C1 segment of cervical spinal cord (tissue), 14 donors: ENCODE measurements around the gene FRMD1.

Source experiments
- DNase-seq, 14 donors: peaks; one replicate each; lab custom pipeline; 2025; lab: John Stamatoyannopoulos, UW

The FRMD1 gene

DNA sequence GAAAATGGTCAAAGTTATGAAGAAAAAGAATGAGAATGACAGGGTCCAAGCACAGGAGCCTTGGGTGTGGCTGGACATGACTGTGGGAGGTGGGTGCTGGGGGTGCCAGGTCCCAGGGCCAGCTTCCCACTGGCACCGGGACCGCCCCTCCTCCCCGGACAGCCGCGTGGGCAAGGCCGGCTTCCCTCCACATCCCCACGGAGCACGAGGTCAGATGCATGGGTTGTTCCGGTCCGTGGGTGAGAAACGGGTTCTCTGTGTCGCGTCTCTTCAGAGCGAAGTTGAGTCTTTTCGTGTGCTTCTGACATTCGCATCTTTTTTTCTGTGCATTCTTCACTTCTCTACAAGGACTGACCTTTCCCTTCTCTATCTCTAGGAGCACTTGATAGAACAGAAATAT is 51.5 kb downstream of the FRMD1 start:
- DNase-seq: no peak

DNA sequence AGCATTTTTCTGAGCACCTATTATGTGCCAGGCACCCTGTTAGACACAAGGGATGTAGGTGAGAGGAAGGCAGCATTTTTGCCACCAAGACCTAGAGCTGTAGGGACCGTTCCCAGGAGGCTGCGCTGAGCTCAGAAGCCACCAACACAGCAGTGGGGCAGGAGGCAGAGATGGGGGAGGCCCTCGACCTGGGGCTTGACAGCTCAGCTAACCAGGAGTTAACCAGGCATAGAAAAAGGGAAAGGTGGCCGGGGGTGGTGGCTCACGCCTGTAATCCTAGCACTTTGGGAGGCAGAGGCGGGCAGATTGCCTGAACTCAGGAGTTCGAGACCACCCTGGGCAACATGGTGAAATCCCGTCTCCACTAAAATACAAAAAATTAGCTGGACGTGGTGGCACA is 52.1 kb downstream of the FRMD1 start:
- DNase-seq: no peak

DNA sequence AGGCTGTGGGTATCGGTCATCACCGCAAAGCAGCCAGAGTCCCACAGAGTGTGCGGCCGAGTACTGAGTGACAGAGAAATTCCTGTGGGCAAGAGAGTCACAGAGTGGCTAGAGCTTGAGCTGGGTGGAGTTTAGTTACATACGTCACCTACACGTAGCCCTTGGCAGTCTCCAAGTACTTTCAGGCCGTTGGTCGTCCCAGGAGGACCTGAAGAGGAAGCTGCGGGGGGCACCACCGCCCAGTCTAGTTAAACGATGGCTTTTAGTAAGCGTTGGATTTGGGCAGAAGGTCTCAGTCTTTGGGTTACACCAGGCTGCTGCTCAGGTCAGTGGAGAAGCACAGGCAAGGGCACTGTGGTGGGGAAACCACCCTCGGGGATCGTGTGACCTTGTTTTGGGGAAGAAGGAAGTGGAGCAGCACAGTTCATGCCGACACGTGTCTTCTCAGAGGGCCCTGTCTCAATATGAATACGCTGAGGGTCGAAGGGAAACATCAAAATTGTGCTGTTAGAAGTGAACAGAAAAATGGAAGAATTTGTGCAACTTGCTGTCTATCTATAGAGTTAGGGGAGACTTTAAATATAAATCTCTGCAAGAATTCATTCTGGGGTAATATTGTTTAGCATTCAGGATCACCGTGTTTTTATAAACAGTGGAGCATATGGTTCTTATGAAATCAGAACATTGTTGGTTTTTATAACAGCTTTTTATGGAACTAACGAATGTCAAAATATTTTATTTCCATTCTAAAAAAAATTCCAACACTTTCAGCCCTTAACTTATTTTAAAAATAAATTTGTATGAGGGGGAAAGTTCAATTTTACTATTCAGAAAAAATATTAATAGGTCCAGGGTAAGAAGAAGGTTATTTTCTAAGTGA is 52.9 kb downstream of the FRMD1 start:
- DNase-seq: no peak

DNA sequence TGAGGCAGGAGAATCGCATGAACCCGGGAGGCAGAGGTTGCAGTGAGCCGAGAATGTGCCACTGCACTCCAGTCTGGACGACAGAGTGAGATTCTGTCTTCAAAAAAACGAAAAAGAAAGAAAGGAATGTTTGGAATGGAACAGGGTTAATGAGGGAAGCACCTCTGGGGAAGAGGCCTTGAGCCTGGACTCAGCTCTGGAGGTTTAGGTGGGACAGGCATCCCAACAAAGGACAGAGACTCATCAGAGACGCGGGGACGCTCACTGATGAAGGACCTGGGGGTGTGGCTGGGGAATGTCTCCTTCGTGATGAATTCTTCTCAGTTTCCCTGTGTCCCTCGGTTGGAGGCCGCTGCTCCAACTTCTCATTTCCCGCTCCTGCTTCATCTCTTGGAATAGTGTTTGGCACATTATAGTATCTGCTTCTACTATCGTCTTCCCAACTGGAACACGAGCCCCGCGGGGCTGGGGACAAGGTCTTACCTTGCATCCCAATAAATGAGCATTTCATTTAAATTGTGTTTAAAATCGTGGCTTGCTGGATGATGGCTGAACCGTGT is 54.0 kb downstream of the FRMD1 start:
- DNase-seq: no peak

DNA sequence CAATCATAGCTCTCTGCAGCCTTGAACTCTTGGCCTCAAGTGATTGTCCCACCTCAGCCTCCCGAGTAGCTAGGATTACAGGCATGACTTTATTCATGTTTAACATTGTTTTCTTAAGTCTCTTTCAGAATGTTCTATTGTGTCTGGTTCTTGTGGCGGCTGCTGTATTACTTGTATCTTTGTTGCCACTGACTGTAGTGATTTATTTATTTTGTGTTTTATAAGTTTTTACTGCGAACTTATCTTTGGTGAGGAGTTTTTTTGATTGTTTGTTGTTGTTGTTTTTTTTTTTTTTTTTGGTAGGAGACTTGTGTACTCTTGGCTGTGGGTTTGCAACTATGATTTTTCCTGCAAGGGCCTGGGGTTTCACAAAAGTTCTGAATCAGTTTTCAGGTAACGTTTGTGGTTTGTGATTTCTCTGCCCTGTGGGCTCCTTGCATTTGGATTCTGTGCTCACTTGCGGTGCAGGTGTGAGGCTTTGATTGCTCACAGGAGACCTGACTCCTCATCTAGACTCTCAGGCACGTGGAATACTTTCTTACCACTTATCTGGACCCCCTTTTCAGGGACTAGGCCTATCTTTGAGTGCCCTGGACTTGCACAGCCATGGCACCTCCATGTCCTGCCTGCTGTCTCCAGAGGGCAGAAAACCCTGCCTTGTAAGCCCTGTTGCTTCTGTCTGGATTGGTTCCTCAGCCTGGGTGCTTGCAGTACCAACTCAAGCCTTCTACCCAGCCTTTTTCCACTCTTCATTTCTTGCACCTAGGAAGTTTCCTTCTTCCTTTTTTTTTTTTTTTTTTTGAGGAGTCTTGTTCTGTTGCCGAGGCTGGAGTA is 56.3 kb downstream of the FRMD1 start:
- DNase-seq: no peak

DNA sequence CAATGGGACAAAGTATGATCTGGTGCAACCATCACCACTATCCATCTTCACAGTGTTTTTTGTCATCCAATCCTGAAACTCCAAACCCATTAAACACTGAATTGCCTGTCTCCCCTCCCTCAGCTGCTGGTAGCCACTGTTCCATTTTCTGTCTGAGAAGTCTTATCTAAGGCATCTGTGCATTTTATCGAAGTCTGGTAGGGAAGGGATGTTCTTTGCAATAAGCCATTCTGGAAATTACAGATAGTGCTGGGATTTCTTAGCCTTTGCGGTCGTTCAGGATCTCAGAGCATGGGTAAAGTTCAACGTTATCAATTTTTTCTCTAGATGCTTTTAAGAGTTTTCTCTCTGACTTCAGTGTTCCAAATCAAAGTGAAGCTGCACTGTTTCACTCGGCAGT is 57.4 kb downstream of the FRMD1 start:
- DNase-seq: no peak

DNA sequence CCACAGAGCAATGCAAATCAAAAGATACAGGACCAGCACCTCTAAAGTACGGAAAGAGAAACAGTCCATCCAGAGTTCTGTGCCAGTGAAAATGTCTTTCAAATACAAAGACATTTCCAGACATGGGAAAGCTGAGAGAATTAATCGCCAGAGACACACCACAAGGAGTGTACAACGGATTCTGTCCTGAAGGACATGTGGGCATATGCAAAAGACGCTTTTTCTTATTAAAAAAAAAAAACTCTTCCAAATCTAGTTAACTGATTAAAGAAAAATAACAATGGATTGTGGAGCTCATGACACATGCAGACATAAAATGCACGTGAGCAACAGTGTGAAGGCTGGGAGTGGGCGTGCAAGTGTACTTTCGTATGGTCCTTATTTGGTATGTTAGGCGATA is 58.8 kb downstream of the FRMD1 start:
- DNase-seq: no peak

DNA sequence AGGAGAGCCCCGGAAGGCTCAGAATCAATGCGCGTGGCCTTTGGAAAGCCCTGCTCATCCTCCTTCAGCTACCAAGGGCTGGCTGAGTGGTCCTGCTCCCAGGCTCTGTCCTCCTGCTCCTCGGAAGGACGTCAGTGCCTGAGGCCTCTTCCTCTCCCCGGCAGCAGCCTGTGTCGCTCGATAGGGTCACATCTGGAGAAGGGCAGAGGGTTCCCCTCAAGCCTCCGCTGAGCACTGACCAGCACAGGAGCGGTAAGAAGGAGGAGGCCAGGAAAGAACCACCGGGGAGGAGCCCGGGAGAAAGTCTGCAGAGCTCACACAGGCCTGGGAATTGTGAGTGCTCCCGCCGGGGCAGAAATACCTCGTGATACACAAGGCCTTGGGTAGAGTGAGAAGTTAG is 60.3 kb downstream of the FRMD1 start:
- DNase-seq: no peak

DNA sequence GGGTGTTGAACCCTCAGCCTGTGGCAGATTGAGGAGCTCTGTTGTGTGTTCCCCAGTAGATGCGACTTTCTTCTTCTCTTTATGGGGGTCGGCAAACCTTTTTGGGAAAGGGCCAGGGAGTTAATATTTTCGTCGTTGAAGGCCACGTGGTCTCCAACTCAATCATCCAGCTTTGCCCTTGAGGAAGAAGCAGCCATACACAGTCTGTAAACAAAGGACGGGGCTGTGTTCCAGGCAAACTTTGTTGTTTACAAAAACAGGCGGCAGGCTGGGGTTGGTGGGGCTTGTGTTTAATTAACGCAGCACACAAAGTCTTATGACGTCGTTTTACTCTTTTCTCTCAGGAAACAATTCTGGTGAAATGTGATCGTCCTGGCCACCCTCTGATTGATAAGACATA is 61.4 kb downstream of the FRMD1 start:
- DNase-seq: no peak

DNA sequence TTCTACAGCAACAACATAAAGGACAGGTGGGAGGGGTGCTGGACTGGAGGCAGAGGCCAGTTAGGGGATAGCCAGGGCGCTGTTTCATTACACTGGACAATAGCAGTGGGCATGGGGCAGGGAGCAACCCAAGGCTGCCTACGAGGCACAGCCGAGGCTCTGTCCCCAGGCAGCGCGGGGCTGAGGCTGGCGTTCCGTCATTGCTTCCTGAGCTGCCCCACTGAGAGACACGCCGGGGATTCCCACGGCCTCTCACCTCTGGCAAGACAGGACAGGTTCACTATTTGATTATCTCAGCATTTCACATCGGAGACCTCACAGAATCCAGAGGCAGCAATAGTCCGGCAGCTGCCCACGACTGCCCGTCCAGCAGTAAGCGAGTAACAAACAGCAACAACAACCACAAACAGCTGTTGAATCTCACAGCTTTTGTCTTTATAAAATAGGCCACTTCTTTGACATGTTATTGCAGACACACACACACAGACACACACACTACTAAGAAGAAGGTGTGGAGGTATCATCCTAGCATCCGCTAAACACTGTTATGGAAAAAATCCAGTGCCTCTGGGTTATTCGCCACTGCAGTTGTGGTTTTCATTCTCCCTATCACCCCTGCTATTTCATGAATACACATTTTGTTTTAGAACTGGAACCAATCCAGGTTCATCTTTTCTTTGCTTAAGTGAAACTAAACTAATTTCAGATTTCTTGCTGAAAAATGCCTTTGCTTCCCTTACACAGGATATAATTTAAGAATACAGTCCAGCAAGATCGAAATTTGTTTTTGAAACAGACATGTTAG is 62.1 kb downstream of the FRMD1 start:
- DNase-seq: no peak

DNA sequence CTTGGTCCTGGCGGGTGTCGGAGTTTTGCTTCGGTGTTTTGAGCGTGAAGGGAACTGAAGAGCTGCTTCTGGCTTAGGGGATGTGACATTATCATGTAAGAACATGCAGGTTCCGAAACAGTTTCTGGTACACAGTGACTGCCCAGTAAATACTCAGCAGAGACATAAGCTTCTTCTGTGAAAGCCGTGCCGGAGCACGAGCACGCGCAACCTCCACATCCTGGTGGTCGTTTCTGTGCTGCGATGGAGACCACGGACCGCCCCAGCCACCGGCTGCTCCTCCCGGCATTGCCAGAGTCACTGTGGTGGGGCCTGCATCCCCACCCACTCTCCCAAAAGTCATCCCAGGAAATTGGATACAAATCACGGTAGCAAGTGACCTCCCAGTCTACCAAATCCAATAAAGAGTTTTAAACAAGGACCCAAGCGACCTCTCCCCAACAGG is 62.8 kb downstream of the FRMD1 start:
- DNase-seq: no peak

DNA sequence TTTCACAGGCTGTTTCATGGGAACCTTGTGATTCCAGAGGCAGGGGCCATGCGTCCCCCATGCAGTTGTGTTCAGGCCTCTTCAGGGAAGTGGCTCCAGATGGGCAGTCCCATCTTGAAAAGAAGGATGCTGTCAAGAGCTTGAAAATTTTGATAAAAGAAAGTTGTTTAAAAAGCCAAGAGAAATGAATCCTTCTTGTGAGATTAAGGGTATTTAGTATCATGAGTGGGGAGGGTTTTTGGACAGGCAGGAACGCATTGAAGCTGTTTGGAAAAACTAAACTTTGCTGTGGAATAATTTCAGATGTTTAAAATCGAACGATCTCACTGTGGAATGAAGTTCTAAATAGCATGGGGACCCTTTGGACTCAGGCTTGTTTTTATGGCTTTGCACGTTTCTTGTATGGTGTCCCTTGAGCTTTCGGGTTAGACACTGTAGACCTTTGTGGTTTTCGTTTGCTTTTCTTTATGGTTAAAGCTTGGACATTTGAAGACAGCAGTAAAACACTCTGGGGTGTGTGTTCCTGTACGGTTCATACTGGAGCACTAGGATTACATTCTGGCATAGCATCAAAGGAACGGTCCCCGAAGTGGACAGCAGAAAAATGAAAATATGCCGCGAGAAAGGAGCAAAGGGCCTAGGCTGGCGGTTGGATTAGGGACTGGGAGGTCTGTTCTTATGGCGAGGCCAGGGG is 63.4 kb downstream of the FRMD1 start:
- DNase-seq: no peak

DNA sequence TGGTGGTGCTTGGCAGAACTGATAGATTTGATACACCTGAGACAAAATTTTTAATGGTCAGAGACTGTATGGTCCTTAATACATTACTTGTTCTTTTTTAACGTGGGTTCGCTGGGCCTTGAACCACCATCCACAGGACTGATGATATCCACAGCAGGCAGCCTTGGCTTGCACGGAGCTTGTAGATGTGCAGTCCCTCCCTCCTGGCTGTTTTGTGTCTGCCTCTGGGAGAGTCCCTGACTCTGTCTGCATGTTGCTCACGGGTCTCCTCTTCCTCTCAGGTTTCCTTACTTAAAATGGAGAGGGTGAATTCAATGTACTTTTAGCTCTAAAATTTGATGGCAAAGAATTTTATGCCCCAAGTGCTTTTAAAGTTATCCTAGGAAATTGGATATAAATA is 64.0 kb downstream of the FRMD1 start:
- no peak for DNase-seq

DNA sequence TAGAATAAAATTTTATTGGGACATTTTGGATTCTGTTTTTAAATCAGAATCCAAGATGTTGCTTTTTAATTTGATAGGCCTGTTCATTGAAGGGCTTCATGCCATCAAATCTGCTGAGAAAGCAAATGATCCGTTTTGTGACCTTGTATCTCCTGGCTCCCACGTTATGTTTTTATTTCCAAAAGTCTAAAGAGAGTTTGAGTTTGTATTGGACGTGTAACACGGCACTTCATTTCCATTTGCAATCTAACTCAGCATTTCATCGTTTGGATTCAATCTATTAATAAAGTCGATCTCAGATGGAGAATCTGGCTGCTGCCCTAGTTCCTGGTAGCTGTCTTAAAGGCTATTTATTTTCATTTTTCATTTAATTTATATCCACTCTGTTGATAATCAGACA is 64.6 kb downstream of the FRMD1 start:
- no peak for DNase-seq

DNA sequence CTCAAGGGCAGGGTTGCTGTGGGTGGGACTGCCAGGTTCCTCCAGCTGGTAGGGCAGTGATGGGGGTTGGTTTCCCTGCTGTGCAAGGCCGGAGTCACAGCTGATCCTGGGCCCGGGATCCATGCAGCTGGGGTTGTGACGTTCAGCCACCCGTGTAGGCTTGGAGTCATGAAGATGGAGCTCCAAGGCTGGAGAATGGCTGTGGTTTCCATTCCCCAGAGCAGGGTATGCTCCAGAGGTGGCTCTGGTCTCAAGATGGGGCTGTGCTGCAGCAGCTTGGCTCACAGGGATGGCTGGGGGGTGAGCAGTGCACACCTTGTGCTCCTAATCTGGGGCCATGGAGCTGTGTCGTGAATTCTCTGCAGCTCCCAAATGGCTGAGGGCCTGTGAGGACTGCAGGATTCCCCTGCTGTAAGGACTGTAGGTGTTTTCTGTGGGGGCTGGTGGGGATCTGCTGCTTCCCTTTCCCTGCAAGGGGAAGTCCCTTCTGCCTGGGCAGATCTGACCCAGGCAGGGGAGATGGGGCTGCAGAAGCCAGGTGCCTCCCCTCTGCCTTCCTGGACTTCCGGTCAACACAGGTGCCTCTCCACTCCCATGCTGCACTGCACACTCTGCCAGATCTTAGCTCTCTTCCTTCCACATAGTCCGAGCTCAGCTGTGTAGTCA is 65.6 kb downstream of the FRMD1 start:
- DNase-seq: no peak

DNA sequence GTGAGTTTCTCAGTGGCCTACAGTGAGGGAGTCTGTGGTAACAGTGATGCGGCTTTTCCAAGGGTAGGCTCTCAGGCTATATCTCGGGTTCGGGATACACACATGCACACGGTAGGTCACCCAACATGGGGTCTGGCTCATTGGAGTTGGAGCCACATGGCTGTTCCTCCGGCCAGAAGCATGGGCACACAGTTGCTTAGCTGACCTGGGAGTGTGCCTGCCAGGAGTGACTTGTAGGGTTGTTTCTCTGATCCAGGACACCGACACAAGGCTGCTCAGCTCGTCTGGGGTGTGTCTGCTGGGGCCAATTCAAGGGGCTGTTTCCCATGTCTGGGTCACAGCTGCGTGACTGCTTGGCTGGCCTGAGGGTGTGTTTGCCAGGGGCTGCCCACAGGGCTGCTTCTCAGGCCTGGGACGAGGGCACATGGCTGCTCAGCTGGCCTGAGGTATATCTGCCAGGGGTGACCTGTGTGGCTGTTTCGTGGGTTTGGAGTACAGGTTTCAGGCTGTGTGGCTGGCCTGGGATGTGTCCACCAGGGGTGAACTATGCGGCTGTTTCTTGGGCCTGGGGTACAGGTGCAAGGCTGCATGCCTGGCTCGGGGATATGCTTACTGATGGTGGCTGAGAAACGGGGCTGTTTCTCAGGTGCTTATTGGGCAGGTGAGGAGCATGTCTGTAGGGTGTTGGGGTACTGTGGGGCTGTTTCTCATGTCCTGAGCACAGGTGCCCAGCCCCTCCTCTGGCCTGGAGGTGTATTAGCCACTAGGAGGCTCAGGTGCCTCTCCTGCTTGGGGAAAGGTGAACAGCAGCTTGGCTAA is 66.4 kb downstream of the FRMD1 start:
- DNase-seq: no peak

DNA sequence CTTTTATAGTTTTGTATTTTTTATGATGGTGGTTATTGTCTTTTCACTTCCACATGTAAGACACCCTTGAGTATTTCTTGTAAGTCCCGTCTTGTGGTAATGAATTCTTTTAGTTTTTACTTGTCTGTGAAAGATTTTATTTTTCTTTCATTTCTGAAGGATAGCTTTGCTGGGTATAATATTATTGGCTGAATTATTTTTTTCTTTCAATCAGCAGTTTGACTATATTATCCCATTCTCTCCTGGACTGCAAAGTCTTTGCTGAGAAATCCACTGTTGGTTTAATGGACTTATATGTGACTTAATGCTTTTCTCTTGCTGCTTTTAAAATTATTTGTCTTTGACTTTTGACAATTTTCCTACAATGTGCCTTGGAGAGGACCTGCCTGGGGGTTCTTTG is 67.7 kb downstream of the FRMD1 start:
- no peak for DNase-seq

DNA sequence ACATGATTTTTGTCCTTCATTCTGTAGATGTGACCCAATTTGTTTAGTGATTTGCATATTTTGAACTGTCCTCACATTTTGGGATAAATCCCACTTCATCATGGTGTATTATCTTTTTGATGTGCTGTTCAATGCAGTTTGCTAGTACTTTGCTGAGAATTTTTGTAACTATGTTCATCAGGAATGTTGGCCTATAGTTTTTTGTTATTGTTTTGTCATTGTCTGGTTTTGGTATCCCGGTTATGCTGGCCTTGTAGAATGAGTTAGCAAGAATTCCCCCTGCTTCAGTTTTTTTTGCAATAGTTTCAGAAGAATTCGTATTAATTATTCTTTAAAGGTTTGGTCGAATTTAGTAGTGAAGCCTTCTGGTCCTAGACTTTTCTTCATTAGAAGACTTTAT is 69.7 kb downstream of the FRMD1 start:
- no peak for DNase-seq

DNA sequence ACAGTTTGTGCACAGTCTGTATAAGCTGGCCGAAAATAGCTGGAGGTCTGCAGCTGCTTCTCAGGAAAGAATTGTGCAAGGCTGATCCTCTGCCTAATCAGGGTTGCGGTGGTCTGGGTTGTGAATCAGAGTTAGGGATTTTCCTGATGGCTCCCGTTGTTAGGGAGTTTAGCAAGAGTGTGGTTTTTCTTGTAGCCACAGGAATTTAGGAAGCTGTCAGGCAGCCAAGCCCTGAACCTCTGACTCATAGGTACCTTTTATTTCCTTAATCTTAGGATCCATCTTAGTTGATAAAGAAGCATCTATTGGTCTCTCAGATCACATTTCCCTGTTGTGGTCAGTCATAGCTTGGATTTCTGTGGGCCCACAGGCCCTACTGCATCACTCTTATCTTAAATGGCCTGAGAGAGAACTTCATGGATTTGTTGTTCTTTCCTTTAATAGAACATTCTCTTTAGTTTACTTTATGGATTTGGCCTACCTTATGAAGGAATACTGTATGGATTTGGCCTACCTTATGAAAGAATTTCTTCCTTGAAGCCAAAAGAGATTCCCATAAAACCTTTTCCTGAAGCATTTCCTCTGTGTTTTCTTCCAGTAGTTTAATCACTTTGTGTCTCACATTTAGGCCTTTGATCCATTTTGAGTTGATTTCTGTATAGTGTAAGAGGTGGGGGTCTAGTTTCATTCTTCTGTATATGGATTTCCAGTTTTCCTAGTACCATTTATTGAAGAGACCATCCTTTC is 71.2 kb downstream of the FRMD1 start:
- no peak for DNase-seq
